Astrocyte (in vitro differentiated cells and primary cell): ENCODE measurements around the gene ANAPC13. TPM values are rescaled to one million over a fixed set of nuclear protein-coding genes. Genes with fewer than 3 reads are reported as not detected.

Experiments used
- DNase-seq: peaks from one replicate; pipeline ENCODE4 v3.0.0-alpha.2; 2010; ENCODE audit warnings: low read depth
- FAIRE-seq: peaks from 2 replicates; lab custom pipeline; 2011; peaks lifted over from hg19 to GRCh38; lab: Jason Lieb, UNC
- H2AFZ ChIP-seq: 2 replicates; pipeline ENCODE4 v1.6.0; 2012; ENCODE audit warnings: low read depth, low read length, inconsistent platforms
- H3K27ac ChIP-seq: 2 replicates; pipeline ENCODE4 v1.5.1; 2011; ENCODE audit warnings: low read depth, low read length, inconsistent platforms
- H3K27me3 ChIP-seq: 2 replicates; pipeline ENCODE4 v1.6.0; 2011; ENCODE audit warnings: low read length, inconsistent platforms; ENCODE audit not compliant: insufficient read depth
- H3K36me3 ChIP-seq: 2 replicates; pipeline ENCODE4 v1.5.1; 2011; ENCODE audit warnings: low read length, inconsistent platforms; ENCODE audit not compliant: insufficient read depth
- H3K4me1 ChIP-seq: 2 replicates; pipeline ENCODE4 v1.5.1; 2011; ENCODE audit warnings: low read length, inconsistent platforms; ENCODE audit not compliant: insufficient read depth
- H3K4me2 ChIP-seq: 2 replicates; pipeline ENCODE4 v1.6.0; 2012; ENCODE audit warnings: low read length, inconsistent platforms
- H3K4me3 ChIP-seq: 2 replicates; pipeline ENCODE4 v1.5.1; 2011; ENCODE audit warnings: low read depth, mild to moderate bottlenecking, low read length, inconsistent platforms; ENCODE audit not compliant: insufficient read depth
- H3K79me2 ChIP-seq: 2 replicates; pipeline ENCODE4 v1.6.0; 2012; ENCODE audit warnings: mild to moderate bottlenecking, low read length, inconsistent platforms; ENCODE audit not compliant: insufficient read depth
- H3K9ac ChIP-seq: 2 replicates; pipeline ENCODE4 v1.6.0; 2012; ENCODE audit warnings: mild to moderate bottlenecking, low read length, inconsistent platforms
- H3K9me3 ChIP-seq: 2 replicates; pipeline ENCODE4 v1.5.1; 2012; ENCODE audit warnings: low read depth, mild to moderate bottlenecking, low read length, inconsistent platforms; ENCODE audit not compliant: insufficient read depth
- H4K20me1 ChIP-seq: 2 replicates; pipeline ENCODE4 v1.6.0; 2012; ENCODE audit warnings: low read length, inconsistent platforms; ENCODE audit not compliant: insufficient read depth
- H3K27ac Mint-ChIP-seq: one replicate; pipeline ENCODE4 v1.8.0; 2021; ENCODE audit warnings: mild to moderate bottlenecking, mixed read lengths; ENCODE audit not compliant: unreplicated experiment
- H3K27me3 Mint-ChIP-seq: one replicate; pipeline ENCODE4 v1.8.0; 2021; ENCODE audit warnings: low read depth, mixed read lengths; ENCODE audit not compliant: unreplicated experiment
- H3K36me3 Mint-ChIP-seq: one replicate; pipeline ENCODE4 v1.8.0; 2021; ENCODE audit warnings: low read depth, mixed read lengths; ENCODE audit not compliant: unreplicated experiment
- H3K4me1 Mint-ChIP-seq: one replicate; pipeline ENCODE4 v1.8.0; 2021; ENCODE audit warnings: low read depth, mixed read lengths; ENCODE audit not compliant: unreplicated experiment
- H3K4me3 Mint-ChIP-seq: one replicate; pipeline ENCODE4 v1.8.0; 2021; ENCODE audit warnings: mild to moderate bottlenecking, moderate library complexity, mixed read lengths; ENCODE audit not compliant: unreplicated experiment
- H3K9me3 Mint-ChIP-seq: one replicate; pipeline ENCODE4 v1.8.0; 2021; ENCODE audit warnings: mild to moderate bottlenecking, mixed read lengths; ENCODE audit not compliant: unreplicated experiment
- CTCF ChIP-seq: IDR thresholded peaks from 2 replicates; pipeline ENCODE4 v1.5.1; 2011; ENCODE audit warnings: low read depth, mild to moderate bottlenecking, inconsistent platforms, low read length, moderate library complexity; ENCODE audit not compliant: insufficient read depth
- EZH2 ChIP-seq: IDR thresholded peaks from 2 replicates; pipeline ENCODE4 v1.6.1; 2012; ENCODE audit warnings: mild to moderate bottlenecking, low read length, inconsistent platforms; ENCODE audit not compliant: insufficient read depth
- total RNA-seq: library from RNA; stranded (reverse); gene quantifications from 2 replicates; pipeline ENCODE4 v1.2.1, GENCODE V29; 2021

Gene ANAPC13
- total RNA-seq, 1 donor from 2014 or later, result 61.0 TPM

- H3K36me3 Mint-ChIP-seq, result no peaks in the 10 kb centered on the region
- H3K27ac ChIP-seq, result no peak overlapping the region
- TF ChIP-seq CTCF (no peak), EZH2 (no peak)
- no peaks in the 10 kb centered on the region for H3K9me3 Mint-ChIP-seq
- FAIRE-seq (no peak), DNase-seq (no peak)
- H3K79me2 ChIP-seq, result no peaks in the 10 kb centered on the region
- no peak overlapping the region for H3K9ac ChIP-seq
- H3K4me2 ChIP-seq, result no peak overlapping the region
- no peak overlapping the region for H3K4me3 Mint-ChIP-seq
- no peak overlapping the region for H2AFZ ChIP-seq
- no peaks in the 10 kb centered on the region for H3K36me3 ChIP-seq
- no peak overlapping the region for H3K27ac Mint-ChIP-seq
- H3K4me1 Mint-ChIP-seq, result peaks cover 33% of the 10 kb centered on the region
- peaks cover 2% of the 10 kb centered on the region for H3K27me3 Mint-ChIP-seq
- no peaks in the 10 kb centered on the region for H3K27me3 ChIP-seq
- no peak overlapping the region for H3K4me3 ChIP-seq
- peaks cover 23% of the 10 kb centered on the region for H3K4me1 ChIP-seq
- no peaks in the 10 kb centered on the region for H3K9me3 ChIP-seq
- H4K20me1 ChIP-seq, result no peaks in the 10 kb centered on the region
Observed at GRCh38 chr3:134432236-134432635, 53.5 kb downstream of the ANAPC13 start.

- H3K9ac ChIP-seq, result no peak overlapping the region
- no peaks in the 10 kb centered on the region for H4K20me1 ChIP-seq
- H3K79me2 ChIP-seq, result no peaks in the 10 kb centered on the region
- no peaks in the 10 kb centered on the region for H3K36me3 Mint-ChIP-seq
- no peak overlapping the region for H3K4me3 Mint-ChIP-seq
- TF ChIP-seq CTCF (no peak), EZH2 (no peak)
- no peaks in the 10 kb centered on the region for H3K27me3 ChIP-seq
- no peak overlapping the region for H2AFZ ChIP-seq
- H3K4me1 Mint-ChIP-seq, result peaks cover 40% of the 10 kb centered on the region
- no peak overlapping the region for H3K4me2 ChIP-seq
- H3K9me3 ChIP-seq, result no peaks in the 10 kb centered on the region
- no peak overlapping the region for H3K4me3 ChIP-seq
- H3K27me3 Mint-ChIP-seq, result peaks cover 2% of the 10 kb centered on the region
- H3K27ac Mint-ChIP-seq, result no peak overlapping the region
- H3K27ac ChIP-seq, result no peak overlapping the region
- H3K9me3 Mint-ChIP-seq, result no peaks in the 10 kb centered on the region
- peaks cover 36% of the 10 kb centered on the region for H3K4me1 ChIP-seq
- H3K36me3 ChIP-seq, result no peaks in the 10 kb centered on the region
- DNase-seq (peak; percentile 55), FAIRE-seq (no peak)
Observed at GRCh38 chr3:134430950-134431445, 54.8 kb downstream of the ANAPC13 start.

- Mint-ChIP-seq H3K4me3 (no peak overlapping the region), H3K27me3 (peaks cover 2% of the 10 kb centered on the region), H3K9me3 (no peaks in the 10 kb centered on the region), H3K36me3 (no peaks in the 10 kb centered on the region), H3K27ac (peak overlapping the region; percentile 81), H3K4me1 (peaks cover 41% of the 10 kb centered on the region)
- Histone ChIP-seq H3K4me2 (no peak overlapping the region), H3K27ac (no peak overlapping the region), H3K79me2 (no peaks in the 10 kb centered on the region), H3K27me3 (no peaks in the 10 kb centered on the region), H4K20me1 (no peaks in the 10 kb centered on the region), H2AFZ (no peak overlapping the region), H3K9me3 (no peaks in the 10 kb centered on the region), H3K4me3 (no peak overlapping the region), H3K36me3 (no peaks in the 10 kb centered on the region), H3K4me1 (peaks cover 36% of the 10 kb centered on the region), H3K9ac (no peak overlapping the region)
- FAIRE-seq, result no peak
- TF ChIP-seq CTCF (no peak), EZH2 (no peak)
- peak; percentile 37 for DNase-seq
Observed at GRCh38 chr3:134430174-134430573, 55.6 kb downstream of the ANAPC13 start.
